Measurements from ENCODE around the gene CYP2A6. TPM values are rescaled to one million over a fixed set of nuclear protein-coding genes. Genes with fewer than 3 reads are reported as not detected.
A peak's percentile ranks its signal among the peaks of the same experiment; 100 is the strongest.
"Not testable (repeated sequence)": the region's sequence is repeated elsewhere in the genome, so short reads cannot be mapped to it uniquely, and the experiment has no call there.

Gene CYP2A6
- total and polyA plus RNA-seq, 2 experiments from 2014 or later, result 0.39 TPM; not detected in 1

DNA sequence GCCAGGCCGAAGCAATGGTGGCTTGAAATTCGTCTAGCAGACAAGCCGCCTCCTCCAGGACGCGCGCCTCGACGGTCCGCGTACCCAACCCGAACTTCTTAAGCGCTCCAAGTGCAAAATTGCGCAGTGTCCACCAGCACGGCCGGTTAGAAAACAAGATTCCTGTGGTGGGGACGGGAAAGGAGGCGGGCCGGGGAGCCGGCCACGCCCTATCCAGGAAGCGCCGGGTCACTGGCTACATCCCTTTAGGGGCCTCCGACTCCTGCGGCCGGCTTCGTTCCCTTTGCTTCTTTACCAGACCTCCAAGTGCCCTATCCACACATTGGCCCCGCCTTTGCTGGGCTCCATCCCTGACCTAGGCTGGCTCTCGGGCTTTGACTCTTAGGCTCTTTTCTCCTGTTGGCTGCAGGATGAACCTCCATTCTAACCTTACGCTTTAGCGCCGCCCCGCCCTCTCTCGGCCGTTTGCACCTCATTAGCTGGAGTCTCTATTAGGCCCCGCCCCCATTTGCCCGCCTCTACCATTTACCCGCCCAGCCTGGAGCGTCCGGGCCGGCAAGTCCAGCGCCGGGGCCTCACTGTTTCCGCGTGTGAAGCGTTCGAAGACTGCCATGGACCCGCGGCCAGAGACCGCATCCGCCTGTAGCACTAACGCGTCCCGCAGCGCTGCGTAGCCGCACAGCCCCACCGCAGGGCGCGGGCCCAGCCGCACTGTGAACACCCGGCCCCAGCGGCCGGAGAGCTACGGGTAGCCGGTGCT, 39.4 kb downstream of the CYP2A6 start:
- Histone ChIP-seq H3K4me3 (peak overlapping the region; percentile 63), H3K27me3 (ENCODE audit: insufficient read depth) (peaks cover 12% of the 10 kb centered on the region; the same call in 1 of the 2 replicates), H3K79me2 (replicated peaks; ENCODE audit: insufficient read depth) (peaks cover 16% of the 10 kb centered on the region), H4K20me1 (replicated peaks; ENCODE audit: insufficient read depth) (peaks cover 17% of the 10 kb centered on the region), H3K4me2 (peak overlapping the region; percentile 96), H3F3A (replicated peaks; ENCODE audit: low read depth) (peaks cover 29% of the 10 kb centered on the region), H3K27ac (ENCODE audit: low read depth) (peak overlapping the region; percentile 88), H3K4me1 (ENCODE audit: insufficient read depth) (peaks cover 23% of the 10 kb centered on the region)
- H2AFZ ChIP-seq; H3K36me3 ChIP-seq (ENCODE audit: insufficient read depth); H3K9me2 ChIP-seq (ENCODE audit: insufficient read depth); H3K9me3 Mint-ChIP-seq: not testable (repeated sequence)
- peaks cover 48% of the 10 kb centered on the region for H3K4me1 Mint-ChIP-seq
- peak overlapping the region; percentile 83 for H3K4me3 Mint-ChIP-seq
- TF ChIP-seq POLR2AphosphoS5 (IDR thresholded peaks at IDR 0.05; ENCODE audit: low read depth), result peak; percentile 51
- peaks cover 35% of the 10 kb centered on the region for H3K27me3 Mint-ChIP-seq (ENCODE audit: insufficient read depth, low read depth, poor library complexity)
- peak; percentile 72 for ATAC-seq
- DNase-seq (ENCODE audit: low spot score), result peak; percentile 84
- H3K36me3 Mint-ChIP-seq (ENCODE audit: low read depth), result peaks cover 25% of the 10 kb centered on the region
- H3K27ac Mint-ChIP-seq, result peak overlapping the region; percentile 96

DNA sequence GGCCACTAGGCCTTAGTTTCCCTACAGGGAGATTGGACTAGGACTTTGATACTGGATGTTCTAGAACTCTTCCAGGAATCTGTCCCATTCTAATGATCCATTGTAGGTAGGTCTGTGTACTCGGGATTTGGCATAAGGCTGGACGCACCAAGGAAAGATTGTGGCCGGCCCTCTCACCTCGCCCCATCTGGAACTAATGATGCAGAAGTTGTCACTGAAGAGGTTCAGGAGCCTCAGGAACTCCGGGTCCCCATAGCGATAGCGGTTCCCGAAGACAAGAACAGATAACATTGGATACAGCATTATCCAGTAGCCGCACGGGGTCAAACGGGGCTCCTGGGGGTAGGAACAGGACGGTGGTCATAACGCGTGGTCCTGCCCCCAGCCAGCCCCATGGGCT, 40.1 kb downstream of the CYP2A6 start:
- Histone ChIP-seq H3K4me2 (peak overlapping the region; percentile 96), H3K4me3 (peak overlapping the region; percentile 63), H3K27me3 (ENCODE audit: insufficient read depth) (peaks cover 12% of the 10 kb centered on the region; the same call in 1 of the 2 replicates), H2AFZ (no peak overlapping the region), H4K20me1 (replicated peaks; ENCODE audit: insufficient read depth) (peaks cover 23% of the 10 kb centered on the region), H3K27ac (ENCODE audit: low read depth) (peak overlapping the region; percentile 88), H3K36me3 (ENCODE audit: insufficient read depth) (peaks cover 4% of the 10 kb centered on the region; the same call in 1 of the 2 replicates), H3F3A (replicated peaks; ENCODE audit: low read depth) (peaks cover 34% of the 10 kb centered on the region), H3K4me1 (ENCODE audit: insufficient read depth) (peaks cover 29% of the 10 kb centered on the region), H3K79me2 (replicated peaks; ENCODE audit: insufficient read depth) (peaks cover 23% of the 10 kb centered on the region), H3K9me2 (ENCODE audit: insufficient read depth) (no peaks in the 10 kb centered on the region)
- Mint-ChIP-seq H3K27me3 (ENCODE audit: insufficient read depth, low read depth, poor library complexity) (peaks cover 36% of the 10 kb centered on the region), H3K4me1 (peaks cover 55% of the 10 kb centered on the region), H3K36me3 (ENCODE audit: low read depth) (peaks cover 25% of the 10 kb centered on the region), H3K27ac (peak overlapping the region; percentile 45; the same call in 1 of the 2 replicates), H3K4me3 (peak overlapping the region; percentile 83), H3K9me3 (no peaks in the 10 kb centered on the region; the same call in 2 of the 3 replicates)
- DNase-seq (ENCODE audit: low spot score) (no peak), ATAC-seq (no peak)
- 0 out of 2 replicates have a peak, but pooled peaks have one; percentile 25 for TF ChIP-seq POLR2AphosphoS5 (IDR thresholded peaks at IDR 0.05; ENCODE audit: low read depth)
- no peak for TF ChIP-seq REST (IDR thresholded peaks at IDR 0.05; ENCODE audit: unreplicated experiment)

DNA sequence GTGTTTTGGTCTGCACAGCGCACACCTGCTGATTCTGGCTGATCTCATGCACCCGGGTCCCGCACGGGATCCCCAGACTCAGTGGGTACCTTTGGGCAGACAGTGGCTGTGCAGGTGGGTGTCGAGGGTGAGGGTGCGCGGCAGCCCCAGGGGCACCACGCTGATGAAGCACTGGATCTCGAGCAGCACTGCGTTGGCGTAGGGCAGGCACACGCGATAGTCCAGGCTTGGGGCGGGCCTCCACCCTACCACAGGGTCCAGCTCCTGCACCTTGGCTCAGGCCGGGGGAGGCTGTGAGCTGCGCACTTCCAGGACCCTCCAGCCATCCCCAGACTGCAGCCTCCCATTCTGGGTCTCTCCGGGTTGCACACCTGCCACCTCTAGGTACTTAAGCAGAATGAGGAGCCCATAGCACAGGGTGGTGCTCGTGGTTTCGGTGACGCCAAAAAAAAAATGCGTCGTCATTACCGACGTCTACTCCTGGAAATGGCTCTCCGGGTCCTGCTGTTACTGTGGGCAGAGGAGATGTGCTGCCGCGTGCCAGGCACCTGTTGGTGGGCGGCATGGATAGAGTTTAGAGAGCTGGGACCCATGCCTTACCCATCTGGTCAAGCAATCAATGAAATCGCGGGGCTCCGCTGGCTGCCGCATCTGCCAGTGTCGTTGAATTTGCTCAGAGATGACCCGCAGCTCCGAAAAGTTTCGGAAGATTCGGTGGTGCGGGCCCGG, 40.7 kb downstream of the CYP2A6 start:
- peak overlapping the region; percentile 96 for H3K4me2 ChIP-seq
- peaks cover 30% of the 10 kb centered on the region for H3K79me2 ChIP-seq (replicated peaks; ENCODE audit: insufficient read depth)
- no peak for ATAC-seq
- no peak overlapping the region for H2AFZ ChIP-seq
- Mint-ChIP-seq H3K4me1 (peaks cover 61% of the 10 kb centered on the region), H3K27ac (peak overlapping the region; percentile 45; the same call in 1 of the 2 replicates), H3K4me3 (peak overlapping the region; percentile 83), H3K27me3 (ENCODE audit: insufficient read depth, low read depth, poor library complexity) (peaks cover 38% of the 10 kb centered on the region), H3K9me3 (no peaks in the 10 kb centered on the region; the same call in 2 of the 3 replicates), H3K36me3 (ENCODE audit: low read depth) (peaks cover 30% of the 10 kb centered on the region)
- peaks cover 24% of the 10 kb centered on the region for H4K20me1 ChIP-seq (replicated peaks; ENCODE audit: insufficient read depth)
- H3K27me3 ChIP-seq (ENCODE audit: insufficient read depth), result peaks cover 12% of the 10 kb centered on the region; the same call in 1 of the 2 replicates
- no peak for DNase-seq (ENCODE audit: low spot score)
- H3K9me2 ChIP-seq (ENCODE audit: insufficient read depth), result no peaks in the 10 kb centered on the region
- H3F3A ChIP-seq (replicated peaks; ENCODE audit: low read depth), result peaks cover 34% of the 10 kb centered on the region
- peaks cover 4% of the 10 kb centered on the region; the same call in 1 of the 2 replicates for H3K36me3 ChIP-seq (ENCODE audit: insufficient read depth)
- H3K4me1 ChIP-seq (ENCODE audit: insufficient read depth), result peaks cover 33% of the 10 kb centered on the region
- H3K27ac ChIP-seq (ENCODE audit: low read depth), result no peak overlapping the region
- peak overlapping the region; percentile 63; the same call in 1 of the 2 replicates for H3K4me3 ChIP-seq
- TF ChIP-seq ZNF331 (CRISPR knock-in tag; IDR thresholded peaks at IDR 0.05; ENCODE audit: low read depth) (no peak), POLR2AphosphoS5 (IDR thresholded peaks at IDR 0.05; ENCODE audit: low read depth) (no peak), JUNB (IDR thresholded peaks at IDR 0.05; ENCODE audit: unreplicated experiment) (no peak), CTCF (conservative IDR thresholded peaks at IDR 0.05; ENCODE audit: low read depth in 2 of 2) (no peak)

All from GM23338 (cell line).